GM18951 (cell line): ENCODE measurements around the gene ANO4.

Experiments used
- POLR2A ChIP-seq: IDR thresholded peaks from 4 replicates; pipeline ENCODE4 v1.6.1; 2011; ENCODE audit warnings: mild to moderate bottlenecking; ENCODE audit not compliant: insufficient read length, insufficient read depth; ENCODE audit errors: extremely low read depth
- in situ Hi-C: fragments of 300-500 bp; cut with MboI; formaldehyde crosslinking; loops from one replicate; pipeline ENCODE4 v1.12.0; 2022; ENCODE audit warnings: low sequenced_read_pairs, mixed read lengths, inconsistent platforms; ENCODE audit not compliant: unreplicated experiment

The ANO4 gene

DNA sequence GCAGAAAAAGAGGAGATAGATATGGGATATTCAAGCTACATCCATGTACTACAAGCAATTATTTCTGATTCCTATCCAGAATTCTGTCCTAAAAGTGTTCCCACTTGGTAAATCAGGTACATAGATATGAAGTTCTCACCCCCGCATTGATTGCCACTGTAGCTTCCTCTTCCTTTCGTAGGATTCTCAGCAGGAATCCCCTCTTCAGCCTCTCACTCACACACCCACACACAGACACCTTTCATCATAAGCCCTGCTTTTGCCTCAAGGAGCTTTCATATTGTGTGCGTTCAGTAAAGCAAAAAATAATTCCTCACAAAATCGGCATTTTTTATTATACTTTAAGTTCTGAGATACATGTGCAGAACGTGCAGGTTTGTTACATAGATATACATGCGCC lies 69.8 kb downstream of the ANO4 start:
- in situ Hi-C loops: no loop called here
- no peak for TF ChIP-seq POLR2A

DNA sequence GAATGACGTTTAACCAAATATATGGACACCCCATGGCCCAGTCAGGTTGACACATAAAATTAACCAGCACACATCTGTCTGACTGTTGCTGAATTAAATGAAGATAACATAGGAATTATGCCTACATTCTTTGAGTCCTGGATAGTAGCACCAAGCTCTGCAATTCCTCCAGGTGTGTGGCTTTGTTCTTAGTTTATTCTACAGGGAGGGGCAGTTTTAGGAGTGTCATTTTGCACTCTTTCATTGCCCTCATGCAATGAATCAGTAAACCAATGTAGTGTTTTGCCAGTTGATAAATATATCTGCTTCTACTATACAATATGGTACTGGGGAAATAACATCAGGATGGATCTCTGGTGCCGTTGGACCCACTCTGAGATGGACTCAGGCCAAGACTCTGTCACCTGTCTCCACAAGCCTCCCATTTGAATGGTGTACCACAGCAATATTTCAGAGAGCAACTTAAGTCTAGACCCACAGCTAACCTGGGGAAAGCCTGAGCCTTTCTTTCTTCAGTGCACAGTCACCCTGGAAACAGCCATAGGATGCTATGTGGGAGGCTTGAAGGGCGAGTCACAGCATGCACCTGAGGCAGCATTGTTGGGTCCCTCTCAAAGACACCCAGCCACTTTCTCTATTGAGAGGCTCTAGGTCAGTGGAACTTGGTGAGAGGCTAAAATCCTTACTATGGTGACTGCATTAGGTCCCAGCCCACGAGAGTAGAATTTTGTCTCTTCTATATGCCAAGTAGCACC lies 73.2 kb downstream of the ANO4 start:
- in situ Hi-C loops: no loop called here

DNA sequence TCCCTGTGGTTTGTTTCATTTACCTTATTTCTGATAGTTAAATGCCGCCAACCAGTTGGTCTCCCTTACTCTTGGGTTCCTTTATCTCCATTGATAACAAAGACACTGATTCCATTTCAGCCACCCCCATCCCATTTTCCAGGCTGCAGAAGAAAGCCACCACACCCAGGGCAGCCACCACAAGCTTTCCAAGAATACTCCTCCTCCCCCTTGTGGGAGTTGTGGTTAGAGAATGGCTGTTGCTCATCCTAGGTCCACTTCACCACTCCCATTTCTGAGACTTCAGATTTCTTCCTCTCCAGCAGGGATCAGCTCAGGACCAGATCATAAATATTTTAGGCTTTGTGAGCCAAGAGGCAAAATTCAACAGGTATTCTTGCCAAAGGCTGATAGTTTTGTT lies 73.9 kb downstream of the ANO4 start:
- TF ChIP-seq POLR2A: no peak
- in situ Hi-C loops: no loop called here

More for the DNA sequence above, 73.2 kb downstream of the ANO4 start:
- no peak for TF ChIP-seq POLR2A

DNA sequence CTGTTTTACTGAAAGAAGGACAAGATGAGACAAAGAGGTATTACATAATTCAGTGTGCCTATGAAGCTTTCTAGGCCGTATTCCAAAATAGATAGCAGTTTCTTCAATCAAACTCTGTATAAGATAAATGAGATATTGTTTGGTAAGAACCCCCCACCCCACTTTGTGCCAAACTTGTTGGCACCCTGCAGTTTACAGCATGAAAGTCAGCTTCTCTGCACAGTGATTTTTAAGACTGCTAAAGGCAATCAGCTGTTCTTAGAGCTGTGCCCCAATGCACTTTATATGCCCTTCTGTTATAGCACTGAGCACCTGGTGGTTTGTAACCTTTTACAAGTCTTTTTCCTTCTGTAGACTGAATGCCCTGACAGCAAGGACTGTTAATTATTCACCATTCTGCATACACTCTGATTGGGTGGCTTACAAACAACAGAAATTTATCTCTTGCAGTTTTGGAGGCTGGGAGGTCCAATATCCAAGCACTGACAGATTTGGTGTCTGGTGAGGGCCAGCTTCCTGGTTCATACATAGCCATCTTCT lies 76.7 kb downstream of the ANO4 start:
- in situ Hi-C loops: no loop called here
- no peak for TF ChIP-seq POLR2A

DNA sequence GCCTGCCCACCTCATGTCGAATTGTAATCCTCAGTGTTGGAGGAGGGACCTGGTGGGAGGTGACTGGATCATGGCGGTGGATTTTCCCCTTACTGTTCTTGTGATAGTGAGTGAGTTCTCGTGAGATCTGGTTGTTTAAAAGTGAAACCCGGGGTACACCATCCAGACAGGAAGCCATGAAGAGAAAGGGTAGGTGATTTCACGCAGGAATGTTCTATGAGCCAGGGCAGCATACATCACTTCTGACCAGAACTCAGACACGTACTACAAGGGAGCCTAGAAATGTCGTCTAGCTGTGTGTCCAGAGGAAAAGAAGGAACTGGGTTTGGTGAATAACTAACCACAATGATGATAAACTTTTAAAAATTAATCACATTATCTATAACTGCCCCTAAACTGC lies 80.6 kb downstream of the ANO4 start:
- in situ Hi-C loops: no loop called here
- no peak for TF ChIP-seq POLR2A

DNA sequence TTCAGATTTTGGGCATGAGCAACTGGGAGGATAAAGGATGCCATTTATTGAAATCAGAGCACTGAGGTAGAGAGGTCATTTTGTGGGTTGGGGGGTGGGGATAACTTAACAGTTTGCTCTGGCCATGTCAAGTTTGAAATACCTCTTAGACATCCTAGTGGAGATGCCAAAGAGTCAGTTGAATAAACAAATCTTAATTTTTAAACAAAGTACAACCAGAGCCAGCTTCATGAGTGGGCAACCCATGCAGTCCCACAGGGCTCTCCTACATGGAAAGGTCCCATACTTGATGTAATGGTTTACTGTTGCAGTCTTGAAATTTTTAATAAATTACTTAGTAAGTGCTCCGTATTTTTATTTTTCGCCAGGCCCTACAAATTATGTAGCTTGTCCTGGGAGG lies 81.2 kb downstream of the ANO4 start:
- no peak for TF ChIP-seq POLR2A
- in situ Hi-C loops: no loop called here

DNA sequence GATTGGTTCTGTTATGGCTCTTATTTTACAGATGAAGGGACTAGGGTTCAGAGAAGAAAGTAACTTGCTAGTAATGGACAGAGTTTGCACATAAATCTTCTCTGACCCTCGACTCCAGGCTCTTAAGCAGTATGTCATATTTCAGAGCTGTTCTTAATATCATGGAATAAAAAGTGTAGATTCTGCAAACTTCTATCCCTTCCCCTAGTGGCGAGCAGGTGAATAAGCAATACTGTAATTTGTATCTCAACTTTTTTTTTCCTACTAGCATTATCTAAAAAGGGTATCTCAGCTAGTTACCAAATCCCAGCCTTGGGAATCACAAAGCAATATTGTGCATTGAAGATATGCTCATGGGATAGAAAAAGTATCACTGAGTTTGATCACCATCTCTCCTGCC lies 83.2 kb downstream of the ANO4 start:
- TF ChIP-seq POLR2A: no peak
- in situ Hi-C loops: no loop called here

DNA sequence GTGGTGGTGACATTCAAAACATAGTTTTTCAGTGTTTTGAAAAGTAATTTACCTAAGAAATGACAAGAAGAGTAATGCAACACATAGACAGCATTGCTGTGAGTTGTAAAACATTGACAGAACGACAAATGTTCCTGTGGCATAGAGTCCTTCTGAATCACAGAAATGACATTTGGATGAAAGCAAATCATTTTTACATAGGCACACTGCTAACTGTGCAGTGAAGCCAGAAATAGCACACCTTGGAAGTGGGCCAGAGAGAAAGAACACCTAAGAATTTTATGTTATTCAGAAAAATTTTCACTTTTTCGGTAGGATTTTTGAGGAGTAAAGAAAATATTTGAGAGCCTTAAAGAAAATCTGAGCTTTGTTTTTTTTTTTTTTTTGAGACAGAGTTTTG lies 100.6 kb downstream of the ANO4 start:
- in situ Hi-C loops: no loop called here
- no peak for TF ChIP-seq POLR2A

DNA sequence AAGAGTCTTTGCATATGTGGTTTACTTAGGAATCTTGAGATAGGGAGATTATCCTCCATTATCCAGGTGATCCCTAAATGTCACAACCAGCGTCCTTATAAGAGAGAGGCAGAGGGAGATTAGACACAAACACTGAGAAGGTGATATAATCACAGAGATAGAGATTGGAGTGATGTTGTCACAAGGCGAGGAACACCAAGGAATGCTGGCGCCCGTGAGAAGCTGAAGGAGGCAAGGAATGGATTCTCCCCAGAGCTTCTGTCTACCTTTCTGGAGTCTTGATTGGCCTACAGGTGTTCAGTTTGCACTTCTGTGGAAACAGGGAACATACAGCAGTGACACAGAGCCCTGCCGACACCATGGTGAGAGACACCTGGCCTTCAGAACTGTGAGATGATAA lies 101.6 kb downstream of the ANO4 start:
- TF ChIP-seq POLR2A: no peak
- in situ Hi-C loops: no loop called here

DNA sequence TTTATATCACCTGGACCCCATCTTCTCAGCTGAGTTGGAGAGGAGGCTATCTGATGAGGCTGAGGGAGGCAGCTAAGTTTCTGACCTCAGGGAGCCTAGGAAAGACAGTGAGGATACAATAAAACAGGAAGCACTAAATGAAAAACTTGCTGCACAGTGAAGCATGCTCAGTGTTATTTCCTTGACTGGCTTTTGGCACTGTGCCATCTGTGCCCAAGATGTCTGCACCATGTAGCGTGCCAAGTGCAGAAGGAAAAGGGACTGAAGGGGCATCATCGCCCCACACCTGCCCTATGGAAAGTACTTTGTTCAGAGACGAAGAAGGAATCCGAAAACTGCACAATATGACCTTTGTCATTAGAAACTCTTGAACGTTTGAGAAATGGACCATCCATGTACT lies 102.7 kb downstream of the ANO4 start:
- in situ Hi-C loops: no loop called here

DNA sequence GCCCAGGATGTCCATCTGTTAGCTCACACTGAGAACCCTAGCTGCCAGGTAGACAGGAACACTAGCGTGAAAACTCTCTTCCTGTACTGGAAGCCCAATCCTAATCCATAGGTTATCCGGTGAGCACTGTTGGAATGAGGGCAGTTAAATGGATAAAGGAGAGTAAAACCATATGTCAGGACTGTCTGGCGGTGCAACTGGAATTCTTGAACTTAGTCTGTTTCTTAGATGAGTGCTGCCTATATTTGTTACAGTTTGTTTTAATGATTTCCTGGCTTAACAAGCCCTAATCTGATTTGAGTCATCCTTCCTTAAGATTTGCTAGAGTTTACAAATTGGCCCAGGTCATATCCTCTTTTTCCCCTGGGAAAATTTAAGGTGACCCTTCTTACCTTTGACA lies 104.7 kb downstream of the ANO4 start:
- in situ Hi-C loops: no loop called here
- TF ChIP-seq POLR2A: no peak

More for the DNA sequence above, 102.7 kb downstream of the ANO4 start:
- TF ChIP-seq POLR2A: no peak

DNA sequence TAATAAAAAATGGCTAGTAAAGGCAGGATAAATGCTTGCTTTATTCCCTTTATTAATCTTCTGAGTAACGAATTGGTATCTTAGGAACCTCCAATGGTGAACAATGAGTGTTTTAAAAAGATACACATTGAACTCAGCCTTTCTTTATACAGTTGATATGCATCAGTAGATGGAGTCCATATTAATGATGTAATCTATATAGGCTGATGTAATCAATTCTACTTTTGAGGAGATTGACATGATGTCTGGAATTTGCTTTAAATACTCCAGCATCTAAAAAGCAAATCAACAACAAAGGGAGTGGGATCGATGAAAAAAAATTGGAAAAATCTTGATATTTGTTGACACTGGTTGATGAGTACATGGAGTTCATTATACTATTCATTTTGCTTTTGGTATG lies 106.2 kb downstream of the ANO4 start:
- in situ Hi-C loops: no loop called here
- TF ChIP-seq POLR2A: no peak

DNA sequence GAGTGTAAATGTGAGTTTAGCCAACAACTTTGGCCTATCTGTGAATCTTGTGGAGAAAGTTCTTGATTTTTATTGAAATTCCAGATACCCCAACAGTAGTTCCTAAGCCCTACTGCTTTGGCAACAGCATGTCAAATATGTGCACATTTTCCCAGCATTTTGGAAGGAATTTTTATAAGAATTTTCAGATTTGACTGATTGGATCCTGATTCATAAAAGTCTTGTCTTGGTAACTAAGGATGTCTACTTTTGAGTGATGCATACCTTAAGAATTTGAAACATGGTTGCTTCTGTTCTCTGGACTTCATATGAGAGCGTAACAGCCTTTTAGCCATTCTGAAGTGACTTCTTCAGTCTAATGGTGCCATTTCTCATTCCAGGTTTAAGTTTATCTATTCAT lies 106.7 kb downstream of the ANO4 start:
- TF ChIP-seq POLR2A: no peak
- in situ Hi-C loops: no loop called here

DNA sequence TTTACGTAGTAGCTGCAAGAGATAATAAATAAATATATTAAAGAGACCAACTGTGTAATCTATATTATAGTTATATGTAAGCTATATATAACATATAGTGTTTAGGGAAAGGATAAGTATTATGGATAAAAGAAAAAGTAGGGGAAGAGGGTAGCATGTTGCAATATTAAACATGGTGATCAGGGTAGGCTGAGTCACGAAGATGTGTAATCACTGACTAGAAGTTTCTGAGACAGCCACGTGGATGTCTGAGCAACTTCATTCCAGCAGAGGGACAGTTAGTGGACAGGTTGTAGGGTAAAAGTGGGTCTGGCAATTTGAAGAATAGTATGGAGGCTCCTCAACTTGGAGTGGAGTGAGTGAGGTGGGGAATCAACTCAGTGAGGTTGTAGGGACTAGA lies 109.7 kb downstream of the ANO4 start:
- in situ Hi-C loops: no loop called here
- no peak for TF ChIP-seq POLR2A
